Stimulated activated naive CD8-positive, alpha-beta T cell treated with anti-CD3 and anti-CD28 coated beads, Interleukin-15, amount 100 ng/mL, for 72 hours (primary cell): ENCODE data around the gene MRPL57.
A peak's percentile ranks its signal among the peaks of the same experiment; 100 is the strongest.
"Not testable (repeated sequence)": the region's sequence is repeated elsewhere in the genome, so short reads cannot be mapped to it uniquely, and the experiment has no call there.

Experiments
- ATAC-seq: fragments of 150-1000 bp; cut with Tn5 transposase; 2 replicates; pipeline ENCODE4 v1.10.0; 2021; ENCODE audit warnings: mild to moderate bottlenecking, moderate library complexity
- DNase-seq, 2 donors: peaks; one replicate each; pipeline ENCODE4 v3.0.0; 2021 to 2022
- H3K27ac Mint-ChIP-seq, 2 donors: one replicate each; pipeline ENCODE4 v1.8.0; 2022; ENCODE audit warnings: mild to moderate bottlenecking in 2 of 2, mixed read lengths in 2 of 2, moderate library complexity in 2 of 2
- H3K27me3 Mint-ChIP-seq: one replicate; pipeline ENCODE4 v1.8.0; 2022; ENCODE audit warnings: mixed read lengths
- H3K4me1 Mint-ChIP-seq: one replicate; pipeline ENCODE4 v1.8.0; 2022; ENCODE audit warnings: mild to moderate bottlenecking, mixed read lengths
- H3K4me3 Mint-ChIP-seq, 2 donors: one replicate each; pipeline ENCODE4 v1.8.0; 2022; ENCODE audit warnings: mild to moderate bottlenecking in 2 of 2, mixed read lengths in 2 of 2, moderate library complexity in 1 of 2
- H3K9me3 Mint-ChIP-seq, 2 donors: one replicate each; pipeline ENCODE4 v1.8.0; 2022; ENCODE audit warnings: mixed read lengths in 2 of 2

MRPL57 gene

DNA sequence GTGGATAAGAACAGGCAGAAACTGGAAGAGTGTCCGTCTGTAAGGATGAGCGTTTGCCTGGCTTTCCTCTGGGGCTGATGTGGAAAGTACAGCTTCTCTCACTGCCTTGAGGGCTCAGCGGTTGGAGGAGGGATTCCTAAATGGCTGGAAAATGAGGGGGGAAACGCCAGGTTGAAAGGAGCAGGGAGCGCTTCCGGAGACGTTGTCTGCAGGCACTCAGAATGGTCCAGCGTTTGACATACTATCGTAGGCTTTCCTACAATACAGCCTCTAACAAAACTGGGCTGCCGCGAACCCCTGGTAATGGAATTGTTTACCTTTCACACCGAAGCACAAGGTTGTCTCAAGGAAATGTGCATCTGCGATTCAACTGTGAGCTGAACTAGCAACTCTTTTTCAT, 39.9 kb downstream of the MRPL57 start:
- no peak overlapping the region for H3K27ac Mint-ChIP-seq
- peaks cover 18% of the 10 kb centered on the region for H3K4me1 Mint-ChIP-seq
- ATAC-seq (no peak), DNase-seq (no peak)
- H3K4me3 Mint-ChIP-seq, result no peak overlapping the region
- H3K9me3 Mint-ChIP-seq, result peaks cover 14 to 23% of the 10 kb centered on the region in 2 donors
- peaks cover 53% of the 10 kb centered on the region for H3K27me3 Mint-ChIP-seq

DNA sequence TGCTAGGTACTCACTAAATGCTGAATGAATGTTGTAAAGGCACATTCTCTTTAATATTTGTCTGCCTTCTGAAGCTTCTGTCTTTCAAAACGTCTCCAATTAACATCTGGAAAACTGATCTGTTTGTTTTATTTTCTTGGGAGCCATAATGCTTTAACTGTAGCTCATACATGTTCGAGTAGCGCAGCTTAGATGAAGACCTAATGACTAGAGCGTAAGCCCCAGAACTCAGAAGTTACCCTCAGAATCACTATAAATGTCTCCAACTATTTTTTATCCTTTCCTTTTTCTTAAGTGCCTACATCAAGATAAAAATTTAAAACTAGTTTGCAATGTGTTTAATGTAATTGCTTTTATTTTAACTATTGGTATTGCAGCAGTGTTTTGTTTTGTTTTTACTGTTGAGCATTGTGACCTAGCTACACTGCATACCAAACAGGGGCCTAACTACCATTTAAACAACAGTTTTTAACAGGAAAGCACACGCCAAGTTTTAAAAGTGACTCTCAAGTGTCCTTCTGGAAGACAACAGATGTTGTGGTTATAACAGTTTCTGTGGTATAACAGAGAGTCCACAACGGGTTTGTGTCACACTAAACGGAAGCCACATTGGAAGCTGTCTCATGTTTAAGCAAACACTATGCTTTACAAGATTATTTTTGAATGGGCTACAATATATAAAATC, 42.0 kb downstream of the MRPL57 start:
- Mint-ChIP-seq H3K4me3 (peak overlapping the region in 1 of 2 donors; percentile 2), H3K4me1 (peaks cover 18% of the 10 kb centered on the region), H3K9me3 (peaks cover 9 to 15% of the 10 kb centered on the region in 2 donors), H3K27me3 (peaks cover 51% of the 10 kb centered on the region), H3K27ac (peak overlapping the region in 1 of 2 donors; percentile 68)
- ATAC-seq (peak; percentile 97), DNase-seq (peak in 1 of 2 donors; percentile 49)

DNA sequence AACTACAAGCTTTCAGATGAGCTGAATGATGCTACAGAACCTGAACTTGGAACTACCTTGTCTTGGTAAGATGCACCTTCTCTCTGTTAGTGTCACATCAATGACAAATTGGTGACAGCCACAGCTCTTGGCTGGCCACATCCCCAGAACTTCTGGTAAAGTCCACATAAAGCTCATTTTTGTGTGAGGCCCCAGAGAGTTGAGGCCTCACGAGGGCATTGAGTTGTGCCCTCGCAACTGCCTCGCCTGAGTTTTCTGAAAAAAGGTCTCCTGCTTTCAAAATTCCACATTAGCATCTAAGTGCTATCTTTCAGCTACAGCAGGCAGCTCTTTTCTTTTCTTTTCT, 42.6 kb downstream of the MRPL57 start:
- Mint-ChIP-seq H3K4me1 (peaks cover 18% of the 10 kb centered on the region), H3K27ac (no peak overlapping the region), H3K27me3 (peaks cover 51% of the 10 kb centered on the region), H3K9me3 (peaks cover 9 to 15% of the 10 kb centered on the region in 2 donors), H3K4me3 (peak overlapping the region; percentile 2 to 63)
- DNase-seq (peak; percentile 16 to 49), ATAC-seq (peak; percentile 89)

DNA sequence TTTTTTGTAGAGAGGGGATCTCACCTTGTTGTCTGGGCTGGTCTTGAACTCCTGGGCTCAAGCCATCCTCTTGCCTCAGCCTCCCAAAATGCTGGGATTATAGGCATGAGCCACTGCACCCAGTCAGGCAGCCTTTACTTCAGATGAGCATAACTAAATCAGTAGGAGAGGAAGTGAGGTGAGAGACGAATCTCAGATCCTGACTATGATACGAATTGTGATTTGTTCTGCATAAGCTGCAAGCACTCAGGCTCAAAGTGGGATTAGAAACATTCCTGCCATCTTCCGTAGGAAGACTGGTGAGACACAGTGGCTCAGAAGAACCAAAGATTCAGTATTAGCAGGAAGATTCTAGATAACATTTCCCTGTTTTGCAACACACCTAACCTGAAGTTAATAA, 43.3 kb downstream of the MRPL57 start:
- not testable (repeated sequence) for ATAC-seq, H3K27ac Mint-ChIP-seq, DNase-seq
- Mint-ChIP-seq H3K4me1 (peaks cover 18% of the 10 kb centered on the region), H3K4me3 (peak overlapping the region in 1 of 2 donors; percentile 63), H3K27me3 (peaks cover 51% of the 10 kb centered on the region), H3K9me3 (peaks cover 9 to 15% of the 10 kb centered on the region in 2 donors)

DNA sequence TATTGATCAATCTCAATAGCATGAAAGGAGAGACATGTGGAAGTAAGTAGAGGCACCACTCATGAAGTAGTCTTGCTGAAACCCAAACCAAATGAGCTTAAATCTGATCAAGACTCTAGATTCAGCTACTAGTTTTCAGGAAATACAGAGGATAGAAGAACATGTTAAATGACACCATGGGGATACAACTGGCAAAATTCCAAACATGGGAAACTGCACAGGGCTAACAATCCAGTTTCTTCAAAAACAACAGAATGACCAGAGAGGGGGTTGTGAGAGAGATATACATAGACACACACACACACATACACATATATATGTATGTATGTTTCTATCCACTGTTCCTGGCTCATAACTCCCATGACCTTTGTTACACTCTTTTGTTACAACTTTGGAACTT, 44.8 kb downstream of the MRPL57 start:
- peaks cover 18% of the 10 kb centered on the region for H3K4me1 Mint-ChIP-seq
- ATAC-seq (no peak), DNase-seq (no peak)
- H3K4me3 Mint-ChIP-seq, result no peak overlapping the region
- peaks cover 9 to 15% of the 10 kb centered on the region in 2 donors for H3K9me3 Mint-ChIP-seq
- no peak overlapping the region for H3K27ac Mint-ChIP-seq
- peaks cover 35% of the 10 kb centered on the region for H3K27me3 Mint-ChIP-seq

DNA sequence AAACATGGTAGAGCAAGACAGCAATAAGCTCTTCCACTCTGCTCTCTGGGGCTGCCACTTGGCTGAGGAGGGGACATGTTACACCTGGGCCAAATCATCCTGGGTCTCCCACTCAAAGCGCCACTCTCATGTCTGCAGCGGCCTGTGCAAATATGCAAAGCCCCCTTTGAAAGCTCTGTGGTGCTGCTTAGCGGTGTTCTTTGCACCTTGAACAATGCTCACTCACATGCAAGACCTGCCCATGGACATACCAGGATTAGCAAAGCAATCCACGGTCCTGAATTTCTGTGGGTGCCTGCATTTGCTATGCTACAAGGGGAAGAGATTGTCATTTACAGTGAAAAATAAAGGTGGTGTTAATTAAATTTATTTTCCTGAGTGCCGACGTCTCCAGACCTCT, 48.6 kb downstream of the MRPL57 start:
- no peak for DNase-seq
- no peak for ATAC-seq
- Mint-ChIP-seq H3K4me1 (no peaks in the 10 kb centered on the region), H3K27ac (no peak overlapping the region), H3K9me3 (peaks cover 9 to 15% of the 10 kb centered on the region in 2 donors), H3K4me3 (no peak overlapping the region), H3K27me3 (peaks cover 32% of the 10 kb centered on the region)

DNA sequence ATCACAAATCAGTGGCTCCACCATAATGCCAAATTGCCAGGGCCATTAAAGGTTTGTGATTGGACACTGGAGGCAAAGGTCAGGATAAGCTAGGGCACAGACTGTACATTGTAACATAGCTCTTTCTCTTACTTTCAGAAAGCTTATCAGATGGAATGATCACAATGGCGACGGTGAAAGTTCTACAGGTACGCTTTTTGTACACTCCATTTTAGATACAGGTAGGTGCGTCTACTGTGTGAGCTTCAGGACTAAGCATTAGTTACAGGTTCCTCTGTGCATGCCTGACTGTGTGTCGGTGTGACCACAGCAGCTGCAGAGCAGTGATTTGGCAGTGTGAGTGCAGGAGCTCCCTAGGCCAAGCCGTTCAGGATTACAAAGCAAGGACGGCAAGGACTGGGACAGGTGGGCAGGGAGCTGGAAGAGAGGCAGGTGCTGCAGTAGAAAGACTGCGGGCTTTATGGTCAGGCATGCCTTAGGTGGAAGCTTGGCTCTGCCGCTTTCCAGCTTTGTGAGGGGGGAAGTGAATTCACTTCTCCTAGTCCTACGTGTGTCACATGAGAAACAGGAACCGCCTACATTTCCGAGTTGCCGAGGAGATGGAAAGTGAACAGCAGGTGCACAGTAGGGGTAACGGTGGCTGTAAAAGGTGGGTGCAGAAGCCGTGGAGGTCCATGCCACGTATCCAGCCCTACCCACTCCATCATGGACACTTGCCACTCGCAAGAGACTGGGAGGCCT, 49.6 kb downstream of the MRPL57 start:
- ATAC-seq, result no peak
- H3K27me3 Mint-ChIP-seq, result peaks cover 32% of the 10 kb centered on the region
- no peaks in the 10 kb centered on the region for H3K4me1 Mint-ChIP-seq

DNA sequence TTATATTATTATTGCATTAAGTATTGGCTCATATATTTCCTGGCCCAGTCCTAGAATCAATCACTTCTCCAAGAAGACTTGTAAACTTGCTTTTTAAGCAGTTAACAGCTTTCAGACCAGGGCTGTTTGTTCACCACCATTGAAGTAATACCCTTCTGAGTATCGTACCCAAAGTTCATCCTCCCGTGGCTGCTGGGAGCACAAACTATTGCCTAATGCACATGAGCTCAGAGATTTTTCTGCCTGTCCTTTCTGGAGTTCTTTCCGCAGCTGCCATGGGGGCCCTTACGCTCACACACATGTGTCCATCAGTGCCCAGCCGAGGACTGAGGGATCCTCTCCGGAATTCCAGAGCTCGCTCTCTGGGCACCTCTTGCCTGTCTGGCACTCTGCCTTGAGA, 51.5 kb downstream of the MRPL57 start:
- Mint-ChIP-seq H3K9me3 (no peaks in the 10 kb centered on the region), H3K27me3 (peaks cover 28% of the 10 kb centered on the region), H3K4me3 (no peak overlapping the region), H3K27ac (peak overlapping the region in 1 of 2 donors; percentile 43), H3K4me1 (peaks cover 11% of the 10 kb centered on the region)
- ATAC-seq (no peak), DNase-seq (no peak)

More for the DNA sequence above, 49.6 kb downstream of the MRPL57 start:
- peaks cover 9 to 13% of the 10 kb centered on the region in 2 donors for H3K9me3 Mint-ChIP-seq
- H3K4me3 Mint-ChIP-seq, result no peak overlapping the region
- H3K27ac Mint-ChIP-seq, result peak overlapping the region in 1 of 2 donors; percentile 24
- DNase-seq, result no peak
